ENCODE data around the gene PIK3C2B.
A peak's percentile ranks its signal among the peaks of the same experiment; 100 is the strongest.

PIK3C2B gene

DNA sequence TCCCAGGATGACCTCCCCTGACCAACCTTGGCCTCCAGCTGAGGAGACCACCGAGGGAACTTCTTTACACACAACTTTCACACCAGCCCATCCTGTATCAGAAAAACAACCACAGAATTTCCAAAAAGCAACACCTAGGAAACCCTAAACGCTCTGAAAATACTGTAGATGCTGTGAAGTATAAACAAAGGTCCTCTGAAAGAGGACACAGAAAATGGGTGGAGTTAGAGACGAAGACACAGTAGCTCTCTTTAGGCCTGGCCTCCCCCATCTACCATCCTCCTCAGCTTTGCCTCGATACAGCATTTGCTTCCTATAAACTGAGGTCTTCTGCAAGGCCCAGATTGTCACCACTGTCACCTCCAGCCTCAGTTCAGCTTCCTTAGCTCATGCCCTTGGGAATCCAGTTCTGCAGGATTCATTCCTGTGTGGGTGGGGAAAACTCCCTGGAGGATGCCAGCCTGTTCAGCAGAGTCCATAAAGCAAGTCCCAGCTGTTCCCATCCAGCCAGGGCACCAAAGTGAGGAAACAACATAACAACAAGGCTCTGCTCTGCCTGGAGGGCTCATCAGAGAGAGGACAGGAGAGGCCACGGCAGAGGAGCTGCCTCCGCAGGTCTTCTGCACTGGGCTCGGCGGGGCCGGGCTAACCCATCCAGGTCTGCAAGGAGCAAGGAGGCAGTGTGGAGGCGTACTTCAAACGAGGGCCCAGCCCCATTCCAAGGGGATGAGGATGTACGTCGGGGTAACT is 15.0 kb downstream of the PIK3C2B start:
- DNase-seq: no peak

DNA sequence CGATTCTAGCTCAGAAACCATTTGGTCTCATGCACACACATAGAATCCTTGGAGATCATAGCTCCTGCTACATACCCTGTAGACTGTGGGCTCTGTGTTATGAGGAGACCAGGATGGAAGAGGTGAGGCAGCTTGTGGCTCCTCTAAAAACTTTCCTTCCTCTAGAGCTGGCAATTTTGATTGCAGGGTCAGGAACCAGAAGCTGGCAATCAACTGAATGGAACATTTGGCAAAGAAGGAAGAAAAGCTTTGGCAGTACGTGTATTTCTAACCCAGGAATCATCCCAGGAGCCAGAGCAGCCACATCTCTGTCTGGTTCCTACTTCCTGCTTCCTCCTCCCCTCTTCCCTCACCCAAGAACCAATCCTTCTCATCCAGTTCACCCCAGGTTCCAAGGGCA is 15.7 kb downstream of the PIK3C2B start:
- DNase-seq: no peak

DNA sequence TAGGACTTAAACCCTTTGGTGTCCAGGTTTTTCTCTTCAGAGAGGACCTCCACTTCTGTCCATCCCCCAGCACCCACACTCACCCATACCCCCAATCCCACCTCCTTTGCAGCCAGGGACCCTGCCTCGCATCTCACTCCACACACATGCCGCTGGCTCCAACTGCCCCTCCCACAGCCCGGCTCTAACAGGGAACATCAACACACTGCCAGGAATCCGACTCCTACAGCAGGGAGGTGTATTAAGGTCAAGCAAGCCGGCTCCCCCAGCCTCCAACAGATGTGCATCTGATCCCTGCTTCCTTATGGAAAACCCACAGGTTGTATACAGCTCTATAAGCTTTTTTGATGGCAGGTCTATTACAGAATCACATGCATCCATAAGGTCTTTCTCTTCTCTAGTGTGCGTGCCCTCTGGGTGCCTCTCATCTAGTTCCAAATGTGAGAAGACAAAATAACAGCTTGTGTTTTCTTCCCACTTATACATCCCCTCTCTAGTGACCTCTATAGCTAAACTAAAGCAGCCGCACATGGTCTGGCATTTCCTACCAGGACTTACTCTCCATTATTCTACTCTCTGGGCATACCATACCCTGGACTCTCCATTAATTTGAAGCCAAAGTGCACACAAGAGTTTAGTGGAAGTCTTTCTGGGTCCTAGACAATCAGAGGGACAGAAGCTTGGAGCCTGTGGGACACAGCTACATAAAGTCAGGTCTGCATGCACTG is 16.3 kb downstream of the PIK3C2B start:
- no peak for DNase-seq

DNA sequence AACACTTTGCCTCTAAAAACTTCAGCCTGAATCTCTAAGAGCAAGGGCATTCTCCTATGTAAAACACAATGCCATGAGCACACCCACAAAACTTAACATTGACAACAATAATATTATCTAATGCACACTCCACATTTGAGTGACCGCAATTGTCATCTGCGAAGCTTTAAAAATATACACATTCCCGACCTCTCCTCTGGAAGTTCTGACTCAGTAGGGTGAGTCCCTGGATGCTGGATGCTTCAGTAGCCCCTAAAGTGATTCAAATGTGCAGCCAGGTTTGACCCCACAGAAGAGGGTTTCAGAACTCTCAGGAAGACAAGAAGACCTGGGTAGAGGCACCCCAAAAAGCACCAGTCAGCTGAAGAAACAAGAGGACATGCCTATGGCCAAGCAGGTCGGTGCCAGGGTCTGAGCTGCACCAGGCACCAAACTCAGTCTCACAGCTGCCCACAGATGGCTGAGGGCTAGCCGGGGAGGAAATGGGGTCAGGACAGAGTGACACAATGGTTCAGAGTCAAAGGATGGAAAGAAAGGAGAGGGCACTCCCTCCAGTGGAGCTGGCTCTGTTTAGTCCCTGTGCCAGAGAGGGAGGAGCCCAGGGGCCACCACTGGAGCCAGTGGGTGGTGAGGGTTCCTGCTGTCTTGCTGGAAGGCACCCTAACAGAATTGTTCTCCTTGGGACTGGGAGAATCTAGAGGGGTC is 17.4 kb downstream of the PIK3C2B start:
- DNase-seq: peak in 2 of 4 experiments; percentile 37 to 49

DNA sequence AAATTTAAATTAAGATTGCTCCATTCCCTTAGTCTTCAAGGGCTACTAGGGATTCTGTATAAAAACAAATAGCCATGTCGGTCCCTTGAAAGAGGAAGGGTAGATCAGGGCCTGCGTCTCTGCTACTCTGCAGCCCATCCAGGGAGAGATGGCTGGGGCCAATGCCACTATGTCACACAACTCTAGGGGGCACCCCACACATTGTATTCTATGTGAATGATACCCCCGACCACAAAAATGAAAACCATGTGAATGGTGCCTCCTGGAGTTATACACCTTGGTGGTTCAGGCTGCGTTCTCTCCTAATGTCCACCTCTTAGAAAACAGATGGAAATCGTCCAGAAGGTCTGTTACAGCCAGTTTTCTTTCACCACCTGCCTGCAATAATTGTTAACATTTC is 18.0 kb downstream of the PIK3C2B start:
- DNase-seq: no peak

DNA sequence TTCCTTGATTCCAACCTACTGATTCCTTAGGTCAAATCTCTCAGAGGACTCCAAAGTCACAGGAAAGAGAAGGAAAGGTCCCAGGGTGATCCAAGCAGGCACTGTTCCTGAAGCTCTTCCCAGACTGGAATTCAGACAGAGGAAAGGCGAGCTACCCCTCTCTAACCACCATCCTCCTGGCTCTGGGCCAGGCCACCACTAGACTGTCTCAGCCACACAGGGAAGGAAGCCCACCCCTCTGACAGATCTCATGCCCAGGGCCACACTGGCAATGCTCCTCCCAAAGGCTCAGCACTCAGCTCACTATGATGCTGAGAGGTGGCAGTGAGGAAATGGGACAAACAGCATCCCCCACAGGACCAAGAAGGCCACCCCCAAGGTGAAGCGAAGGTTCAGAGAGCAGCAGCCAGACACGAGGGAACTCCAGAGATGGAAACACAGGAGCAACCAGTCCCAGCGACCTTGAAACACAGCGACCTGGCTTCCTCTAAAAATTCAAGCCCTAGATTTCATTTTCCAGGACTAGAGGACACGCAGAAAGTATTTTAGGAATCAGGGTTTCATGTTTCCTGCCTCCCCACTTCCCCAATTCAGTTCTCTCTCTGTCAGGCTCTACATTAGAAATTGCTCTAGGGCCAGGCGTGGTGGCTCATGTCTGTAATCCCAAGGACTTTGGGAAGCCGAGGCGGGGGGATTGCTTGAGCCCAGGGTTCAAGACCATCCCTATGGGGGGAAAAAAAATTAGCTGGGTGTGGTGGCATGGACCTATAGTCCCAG is 18.8 kb downstream of the PIK3C2B start:
- DNase-seq: peak; percentile 55 to 76 (median 72)

DNA sequence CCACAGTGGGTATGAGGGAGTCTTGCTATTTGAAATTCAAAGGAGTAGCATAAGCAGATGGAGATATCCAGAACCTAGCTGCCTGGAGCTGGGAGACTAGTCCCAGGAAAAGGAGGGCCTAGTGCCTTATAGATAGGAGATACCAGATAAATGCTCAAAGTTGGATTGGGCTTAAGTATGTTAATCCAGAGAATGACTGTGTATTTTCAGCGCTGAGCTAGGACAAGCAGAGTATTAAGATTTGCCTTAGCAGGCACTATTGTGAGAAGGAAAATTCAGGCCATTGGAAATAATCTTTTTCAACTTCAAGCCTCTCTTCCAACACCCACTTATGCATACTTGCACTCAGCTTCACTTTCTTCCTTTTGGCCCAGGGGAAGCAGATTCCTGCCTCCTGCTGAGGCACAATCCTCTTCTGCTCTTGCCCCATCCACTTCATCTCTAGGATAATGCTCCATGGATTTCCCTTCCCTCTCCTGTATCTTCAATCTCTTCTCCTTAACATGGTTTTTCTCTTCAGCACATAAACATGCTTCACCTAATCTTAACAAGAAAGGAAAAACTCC is 21.1 kb downstream of the PIK3C2B start:
- DNase-seq: no peak

DNA sequence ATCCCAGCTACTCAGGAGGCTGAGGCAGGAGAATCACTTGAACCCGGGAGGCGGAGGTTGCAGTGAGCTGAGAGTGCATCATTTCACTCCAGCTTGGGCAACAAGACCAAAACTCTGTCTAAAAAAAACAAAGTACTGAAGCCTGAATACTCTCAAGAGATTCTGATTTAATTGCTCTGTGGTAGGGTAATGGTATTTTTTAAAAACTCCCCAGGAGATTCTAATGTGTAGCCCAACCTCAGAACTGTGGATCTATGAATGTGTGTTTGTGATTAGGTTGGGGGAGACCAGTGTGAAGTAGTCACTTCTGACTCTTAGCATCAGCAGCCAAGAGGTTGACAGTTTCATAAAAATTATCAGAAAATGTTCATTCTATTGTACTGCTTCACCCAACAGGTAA is 21.9 kb downstream of the PIK3C2B start:
- no peak for DNase-seq

DNA sequence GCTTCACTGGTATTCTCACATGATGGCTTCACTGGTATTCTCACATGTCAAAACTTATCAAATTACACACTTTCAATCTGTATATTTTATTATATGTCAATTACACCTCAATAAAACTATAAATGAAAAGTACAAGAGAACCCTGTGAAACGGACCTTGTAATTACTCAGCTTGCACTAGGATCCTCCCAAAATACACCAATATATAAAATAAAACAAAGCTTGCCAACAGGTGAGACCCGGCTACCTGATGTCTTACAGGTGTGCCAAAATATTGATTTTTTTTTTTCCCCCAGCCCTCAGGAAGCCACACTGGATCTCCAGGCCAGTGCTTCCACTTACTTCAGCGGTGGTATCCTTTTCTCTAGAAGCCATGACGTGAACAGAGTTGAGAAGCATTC is 22.9 kb downstream of the PIK3C2B start:
- no peak for DNase-seq

DNA sequence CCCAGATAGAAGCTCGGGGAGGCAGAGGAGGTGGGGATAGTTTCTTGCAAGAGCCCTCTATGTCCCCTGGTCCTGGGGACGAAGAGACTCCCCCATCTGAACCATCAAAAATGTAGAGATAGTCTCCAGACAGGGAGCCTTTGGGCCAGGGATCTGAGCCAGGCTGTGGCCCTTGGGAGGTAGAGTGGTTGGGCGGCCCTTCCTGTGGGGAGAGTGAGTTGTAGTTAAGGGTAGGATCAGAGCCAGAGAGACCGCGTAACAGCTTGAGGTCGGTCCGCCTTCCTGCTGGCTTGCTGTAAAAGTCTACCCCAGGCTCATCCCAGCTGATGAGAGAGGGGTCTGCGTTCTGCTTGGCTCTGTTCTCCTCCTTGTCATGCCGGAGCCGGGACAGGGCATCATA is 25.3 kb downstream of the PIK3C2B start:
- no peak for DNase-seq

DNA sequence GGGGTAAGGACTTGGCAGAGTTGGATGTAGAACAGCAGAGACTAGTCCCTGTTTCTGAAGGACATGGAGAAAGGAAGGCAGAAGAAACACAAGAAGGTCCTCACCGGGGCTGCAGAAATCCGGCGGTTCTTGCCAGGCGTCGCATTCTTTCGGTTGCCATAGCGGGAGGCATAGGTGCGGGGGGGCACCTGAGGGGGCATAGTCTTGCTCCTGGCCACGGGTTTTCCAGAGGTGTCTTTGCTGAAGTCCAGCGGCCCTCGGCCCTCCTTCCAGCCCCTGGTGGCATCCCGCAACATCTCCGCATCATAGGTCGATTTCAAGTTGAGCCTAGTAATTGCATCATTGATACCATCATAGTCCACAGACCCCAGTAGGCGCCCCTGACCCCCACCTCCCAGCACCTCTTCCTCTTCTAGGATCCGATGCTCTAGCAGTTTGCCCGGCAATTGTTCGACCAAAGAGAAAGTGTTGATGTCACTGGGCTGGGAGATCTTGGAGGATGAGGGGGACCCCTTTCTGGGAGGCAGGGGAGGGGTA is 25.8 kb downstream of the PIK3C2B start:
- no peak for DNase-seq

DNA sequence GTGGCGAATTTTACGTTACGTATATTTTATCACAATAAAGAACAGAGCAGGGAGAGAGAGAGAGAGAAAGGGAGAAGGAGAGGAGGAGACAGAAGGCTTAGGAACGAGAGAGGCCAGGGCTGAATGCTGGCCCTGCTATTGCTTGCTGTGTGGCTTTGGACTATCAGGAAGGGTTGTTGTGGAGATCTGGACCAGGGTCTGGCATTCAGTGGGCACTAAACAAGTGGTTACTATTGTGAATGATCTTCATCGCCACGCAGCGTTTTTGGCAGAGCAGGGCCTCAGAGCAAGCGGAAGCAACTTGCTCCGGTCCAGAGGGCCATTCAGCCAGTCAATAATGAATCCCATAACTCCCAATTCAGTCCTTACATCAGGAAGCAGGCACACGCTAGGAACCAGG is 26.4 kb downstream of the PIK3C2B start:
- DNase-seq: no peak

DNA sequence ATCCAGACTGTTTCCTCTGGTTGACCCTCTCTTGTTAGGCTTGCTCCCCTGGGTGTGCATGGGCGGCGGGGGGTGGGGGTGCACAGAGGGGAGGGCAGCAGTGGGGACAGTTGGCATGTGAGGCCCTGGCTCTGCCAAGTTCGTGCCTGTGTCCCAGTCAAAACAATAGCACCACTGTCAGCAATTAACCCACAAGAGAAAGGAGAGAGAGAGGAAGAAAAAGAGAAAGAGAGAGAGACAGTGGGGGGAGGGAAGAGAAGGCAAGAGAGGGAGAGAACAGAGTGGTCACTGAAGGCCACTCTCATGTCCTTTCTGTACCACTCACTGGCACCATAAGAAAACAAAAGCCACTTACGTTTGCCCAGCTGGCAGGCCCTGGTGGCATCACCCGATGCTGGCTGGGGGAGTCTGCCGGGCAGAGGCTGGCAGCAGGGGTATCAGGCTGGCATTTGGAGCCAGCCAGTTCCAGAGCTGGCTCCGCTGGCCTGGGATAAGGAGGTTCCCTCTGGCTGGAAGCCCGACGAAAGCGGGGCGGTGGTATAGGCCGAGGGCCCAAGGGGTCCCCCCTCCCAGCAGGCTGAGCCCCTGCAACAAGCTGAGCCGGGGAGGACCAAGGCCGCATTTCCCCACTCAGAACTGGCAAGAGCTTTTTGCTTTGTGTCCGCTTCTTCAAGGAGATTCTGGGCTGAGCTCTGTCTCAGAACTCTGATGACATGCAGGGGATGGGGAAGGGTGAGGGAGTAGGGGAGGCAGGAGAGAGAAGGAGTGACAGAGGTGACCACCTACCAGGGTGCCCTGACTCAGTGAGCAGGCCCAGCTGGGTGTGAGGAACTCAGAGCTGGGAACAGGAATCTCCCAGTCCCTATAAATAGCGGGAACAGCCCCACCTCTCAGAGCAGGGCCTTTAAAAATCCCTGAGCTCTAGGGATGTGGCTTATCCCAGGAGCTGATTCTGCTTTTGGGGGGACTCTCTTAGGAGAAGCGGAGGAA is 27.9 kb downstream of the PIK3C2B start:
- peak in 1 of 4 experiments; percentile 31 for DNase-seq

DNA sequence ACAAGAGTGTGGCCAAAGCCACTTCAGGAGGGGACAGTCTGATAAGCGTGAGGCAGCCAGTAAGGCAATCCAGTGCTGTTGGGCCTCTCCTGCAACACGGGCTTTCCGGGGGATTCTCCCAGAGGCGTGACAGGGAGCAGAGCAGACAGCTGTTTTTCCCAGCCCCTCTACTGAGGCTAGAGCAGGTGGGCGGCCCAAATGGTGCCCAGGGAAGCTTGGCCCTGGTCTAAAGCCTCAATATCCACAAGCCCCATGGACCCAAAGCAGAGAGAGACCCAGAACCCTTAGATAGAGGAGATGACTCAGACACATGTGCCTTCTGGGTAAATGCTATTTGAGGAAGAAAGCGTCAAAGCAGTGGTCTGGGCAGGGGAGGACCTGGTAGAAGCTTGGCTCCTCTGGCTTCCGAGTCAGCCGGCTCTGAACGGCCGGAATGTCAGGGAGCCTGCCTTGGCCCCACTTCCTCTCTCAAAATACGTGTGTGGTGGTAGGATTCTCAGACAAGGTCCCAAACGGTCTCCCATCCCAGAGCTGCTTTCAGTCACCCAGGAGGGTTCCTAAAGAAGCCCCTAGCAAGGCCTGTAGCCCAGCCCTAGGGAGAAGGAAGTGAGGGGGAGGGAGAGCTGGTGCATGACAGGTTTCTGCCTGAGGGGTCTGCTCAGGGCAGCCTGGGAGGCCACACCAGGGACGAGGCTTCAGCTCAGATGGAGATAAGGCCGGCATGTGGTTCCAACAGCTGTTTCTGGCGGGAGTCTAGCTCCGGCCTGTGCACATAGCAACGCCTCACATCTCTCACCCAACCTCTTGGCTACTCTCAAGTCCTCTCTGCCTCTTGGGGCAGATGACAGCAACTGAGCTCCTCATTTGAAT is 28.8 kb downstream of the PIK3C2B start:
- peak; percentile 81 to 90 (median 87) for DNase-seq

DNA sequence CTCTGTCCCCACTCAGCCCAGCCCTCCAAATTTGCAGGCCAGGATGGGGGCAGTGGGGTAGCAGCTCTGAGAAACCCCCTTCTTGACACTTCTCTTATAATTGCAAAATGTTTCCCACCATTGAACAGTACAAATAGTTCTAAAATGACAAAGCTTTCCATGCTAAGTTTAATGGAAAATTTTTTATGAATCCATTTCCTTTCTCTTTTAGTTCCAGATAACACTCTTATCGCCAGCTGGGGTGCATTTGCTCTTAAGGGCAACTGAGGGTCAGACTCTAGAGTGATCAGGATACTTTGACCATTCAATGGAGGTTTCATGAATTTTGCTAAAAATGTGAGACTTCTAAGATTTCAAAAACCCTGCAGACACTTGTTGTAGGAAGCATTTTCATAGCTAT is 29.9 kb downstream of the PIK3C2B start:
- DNase-seq: no peak

DNA sequence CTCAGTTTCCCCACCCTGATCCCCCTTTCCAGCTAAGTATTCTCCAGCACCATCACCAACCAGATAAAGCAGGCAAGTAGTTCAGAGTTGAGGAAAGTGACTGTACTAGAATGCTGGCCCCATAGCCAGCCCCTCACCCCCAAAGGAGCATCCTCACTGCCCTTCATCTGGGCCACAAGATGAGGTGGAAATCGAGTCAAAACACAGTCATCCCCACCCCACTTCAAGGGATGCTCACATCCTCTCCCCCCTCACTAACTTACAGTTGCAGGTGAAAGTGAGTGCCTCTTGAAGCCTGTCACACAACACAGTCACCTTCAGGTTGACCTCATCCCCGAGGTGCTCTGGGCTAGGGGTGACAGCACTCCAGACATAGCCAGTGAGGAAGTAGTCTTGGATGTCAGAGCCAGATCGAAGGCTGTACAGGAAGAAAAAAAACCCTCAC is 30.4 kb downstream of the PIK3C2B start:
- DNase-seq: peak in 3 of 4 experiments; percentile 44 to 51 (median 46)

DNA sequence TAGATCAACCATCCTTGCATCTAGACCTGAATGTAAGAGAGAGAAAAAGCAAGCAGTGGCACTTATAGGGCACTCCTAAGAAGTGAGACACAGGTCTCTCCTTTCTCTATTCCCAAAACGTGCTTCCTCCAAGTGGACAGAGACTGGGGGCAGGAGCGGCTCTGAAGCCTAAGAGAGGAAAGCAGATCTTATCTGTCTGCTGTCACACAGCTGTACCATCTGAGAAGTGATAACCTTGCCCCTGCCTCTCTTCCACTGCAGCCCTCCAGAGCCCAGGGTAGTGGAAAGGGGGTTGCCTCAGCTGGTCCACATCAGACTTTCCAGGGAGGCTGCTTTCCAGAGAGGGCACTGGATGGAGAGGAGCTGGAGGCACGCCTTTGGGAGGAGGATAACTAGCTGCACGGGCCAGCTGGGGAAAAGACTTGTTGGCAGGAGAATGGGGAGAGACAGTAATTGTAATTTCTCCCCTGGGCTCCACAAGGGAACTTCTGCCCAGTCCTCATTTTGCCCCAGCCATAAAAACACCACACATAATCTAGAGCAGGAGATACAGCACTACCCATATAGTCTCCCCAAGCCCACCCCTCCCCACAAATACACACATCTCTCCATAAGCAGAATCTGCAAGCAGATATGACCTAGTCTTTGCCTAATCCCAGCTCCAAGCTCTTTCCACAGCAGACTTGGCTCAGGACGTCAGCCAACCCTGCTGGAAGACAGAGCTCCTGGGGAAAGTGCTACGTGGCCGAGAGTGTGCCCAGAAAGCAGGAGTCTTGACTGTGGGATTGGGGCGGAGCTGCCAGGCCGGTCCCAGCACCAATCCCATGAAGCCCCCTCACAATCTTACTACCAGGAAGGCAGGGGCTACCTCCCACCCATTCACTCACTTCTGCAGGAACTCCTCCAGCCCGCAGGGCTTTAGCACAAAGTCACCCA is 31.2 kb downstream of the PIK3C2B start:
- no peak for DNase-seq

DNA sequence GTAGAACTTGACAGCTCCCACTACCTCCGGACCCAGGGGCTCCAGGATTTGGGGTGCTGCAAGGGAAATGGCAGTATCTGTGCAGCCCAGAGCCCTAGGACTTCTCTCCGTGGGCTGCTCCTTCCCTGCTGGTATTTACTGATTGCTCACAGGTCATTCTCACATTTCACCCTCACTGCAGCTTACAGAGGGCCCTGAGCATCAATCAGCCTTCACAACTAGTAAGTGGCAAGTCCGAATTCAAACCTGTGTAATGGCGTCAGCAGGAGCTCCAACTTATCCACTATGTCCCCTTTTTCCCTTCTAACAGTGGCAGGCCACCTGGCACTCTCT is 32.4 kb downstream of the PIK3C2B start:
- DNase-seq: no peak
